SK-N-SH treated with all-trans-retinoic acid at 6 μM for 48 hours (cell line): ENCODE measurements around the gene CAD.
A peak's percentile ranks its signal among the peaks of the same experiment; 100 is the strongest.

Experiments used
- ATAC-seq: fragments of 200-7000 bp; cut with Tn5 transposase; 3 replicates; pipeline ENCODE4 v1.9.1; 2020; ENCODE audit warnings: mild to moderate bottlenecking, moderate library complexity
- ARNTL ChIP-seq: fragments of 450-650 bp; formaldehyde crosslinking; IDR thresholded peaks from 2 replicates; pipeline ENCODE4 v1.5.0; 2020; ENCODE audit warnings: low read depth, mild to moderate bottlenecking, moderate library complexity, borderline replicate concordance
- BACH2 ChIP-seq: fragments of 250-450 bp; sonication (Bioruptor Pico); IDR thresholded peaks from 2 replicates; pipeline ENCODE4 v1.9.0; 2021; ENCODE audit warnings: mild to moderate bottlenecking, borderline replicate concordance
- CSDC2 ChIP-seq: fragments of 250-450 bp; sonication (Bioruptor Pico); IDR thresholded peaks from 2 replicates; pipeline ENCODE4 v1.5.0; 2020; ENCODE audit warnings: mild to moderate bottlenecking, moderate library complexity
- ESRRG ChIP-seq: fragments of 250-450 bp; sonication (Bioruptor Pico); IDR thresholded peaks from 2 replicates; pipeline ENCODE4 v1.6.1; 2021; ENCODE audit warnings: mild to moderate bottlenecking
- ISL1 ChIP-seq: fragments of 250-450 bp; sonication (Bioruptor Pico); IDR thresholded peaks from 2 replicates; pipeline ENCODE4 v2.1.2; 2022; ENCODE audit warnings: mild to moderate bottlenecking, moderate library complexity
- OSR1 ChIP-seq: fragments of 250-450 bp; sonication (Bioruptor Pico); IDR thresholded peaks from 2 replicates; pipeline ENCODE4 v1.8.0; 2022; ENCODE audit warnings: moderate library complexity, mild to moderate bottlenecking, inconsistent platforms
- PPARA ChIP-seq: fragments of 250-450 bp; sonication (Bioruptor Pico); IDR thresholded peaks from 2 replicates; pipeline ENCODE4 v1.5.0; 2020; ENCODE audit warnings: mild to moderate bottlenecking, borderline replicate concordance
- RARB ChIP-seq: fragments of 250-450 bp; sonication (Bioruptor Pico); IDR thresholded peaks from 2 replicates; pipeline ENCODE4 v1.8.0; 2021; ENCODE audit warnings: mild to moderate bottlenecking, moderate library complexity
- SNAI2 ChIP-seq: fragments of 250-450 bp; sonication (Bioruptor Pico); IDR thresholded peaks from 2 replicates; pipeline ENCODE4 v1.5.0; 2020; ENCODE audit warnings: mild to moderate bottlenecking, moderate library complexity
- TCF4 ChIP-seq: fragments of 250-450 bp; sonication (Bioruptor Pico); IDR thresholded peaks from 2 replicates; pipeline ENCODE4 v1.8.0; 2021; ENCODE audit warnings: mild to moderate bottlenecking, moderate library complexity, borderline replicate concordance
- TOX ChIP-seq: fragments of 250-450 bp; sonication (Bioruptor Pico); IDR thresholded peaks from 2 replicates; pipeline ENCODE4 v1.8.0; 2021; ENCODE audit warnings: mild to moderate bottlenecking, moderate library complexity, borderline replicate concordance
- ZFP3 ChIP-seq: fragments of 250-450 bp; sonication (Bioruptor Pico); IDR thresholded peaks from 2 replicates; pipeline ENCODE4 v1.5.0; 2020; ENCODE audit warnings: mild to moderate bottlenecking, moderate library complexity
- ZFP30 ChIP-seq: fragments of 450-650 bp; formaldehyde crosslinking; IDR thresholded peaks from 2 replicates; pipeline ENCODE4 v1.5.0; 2022; ENCODE audit warnings: mild to moderate bottlenecking, moderate library complexity
- ZNF565 ChIP-seq: fragments of 450-650 bp; formaldehyde crosslinking; conservative IDR thresholded peaks from 2 replicates; pipeline ENCODE4 v1.5.0; 2020; ENCODE audit warnings: low read depth, mild to moderate bottlenecking, moderate library complexity
- ZNF70 ChIP-seq: fragments of 450-650 bp; formaldehyde crosslinking; IDR thresholded peaks from 2 replicates; pipeline ENCODE4 v1.5.0; 2020; ENCODE audit warnings: mild to moderate bottlenecking, moderate library complexity
- ZNF8 ChIP-seq: fragments of 450-650 bp; formaldehyde crosslinking; IDR thresholded peaks from 2 replicates; pipeline ENCODE4 v1.5.0; 2020; ENCODE audit warnings: mild to moderate bottlenecking, moderate library complexity
- TF ChIP-seq, protein P1 (sequence below): fragments of 250-450 bp; sonication (Bioruptor Pico); IDR thresholded peaks from 2 replicates; pipeline ENCODE4 v1.8.0; 2020; ENCODE audit warnings: mild to moderate bottlenecking, moderate library complexity, borderline replicate concordance
- TF ChIP-seq, protein P2 (sequence below): fragments of 250-450 bp; sonication (Bioruptor Pico); IDR thresholded peaks from 2 replicates; pipeline ENCODE4 v1.8.0; 2021; ENCODE audit warnings: low read depth, mild to moderate bottlenecking, moderate library complexity, borderline replicate concordance
- TF ChIP-seq, protein P3 (sequence below): fragments of 250-450 bp; sonication (Bioruptor Pico); IDR thresholded peaks from 2 replicates; pipeline ENCODE4 v1.5.1; 2020; ENCODE audit warnings: low read depth, mild to moderate bottlenecking, moderate library complexity
- TF ChIP-seq, protein P4 (sequence below): fragments of 250-450 bp; sonication (Bioruptor Pico); IDR thresholded peaks from 2 replicates; pipeline ENCODE4 v1.5.1; 2021; ENCODE audit warnings: mild to moderate bottlenecking, moderate library complexity

CAD gene

DNA sequence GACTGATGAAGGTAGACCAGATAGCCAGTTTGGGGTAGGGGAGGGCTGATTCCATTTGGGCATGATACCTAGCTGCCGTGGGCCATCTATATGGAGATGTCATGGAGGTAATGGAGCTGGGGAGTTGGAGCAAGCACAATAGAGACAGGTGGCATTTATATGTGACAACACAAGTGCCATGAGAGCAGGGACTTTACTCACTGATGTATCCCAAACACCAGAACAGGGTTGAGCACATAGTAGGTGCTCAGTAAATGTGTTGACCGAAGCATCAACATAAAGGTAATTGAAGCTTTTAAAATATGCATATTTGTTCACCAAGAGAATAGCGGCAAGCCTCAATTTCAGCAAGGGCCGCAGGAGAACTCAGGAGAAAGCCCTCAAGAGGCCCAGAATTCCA lies 30.7 kb downstream of the CAD start:
- no peak for ATAC-seq
- TF ChIP-seq, protein P1, sequence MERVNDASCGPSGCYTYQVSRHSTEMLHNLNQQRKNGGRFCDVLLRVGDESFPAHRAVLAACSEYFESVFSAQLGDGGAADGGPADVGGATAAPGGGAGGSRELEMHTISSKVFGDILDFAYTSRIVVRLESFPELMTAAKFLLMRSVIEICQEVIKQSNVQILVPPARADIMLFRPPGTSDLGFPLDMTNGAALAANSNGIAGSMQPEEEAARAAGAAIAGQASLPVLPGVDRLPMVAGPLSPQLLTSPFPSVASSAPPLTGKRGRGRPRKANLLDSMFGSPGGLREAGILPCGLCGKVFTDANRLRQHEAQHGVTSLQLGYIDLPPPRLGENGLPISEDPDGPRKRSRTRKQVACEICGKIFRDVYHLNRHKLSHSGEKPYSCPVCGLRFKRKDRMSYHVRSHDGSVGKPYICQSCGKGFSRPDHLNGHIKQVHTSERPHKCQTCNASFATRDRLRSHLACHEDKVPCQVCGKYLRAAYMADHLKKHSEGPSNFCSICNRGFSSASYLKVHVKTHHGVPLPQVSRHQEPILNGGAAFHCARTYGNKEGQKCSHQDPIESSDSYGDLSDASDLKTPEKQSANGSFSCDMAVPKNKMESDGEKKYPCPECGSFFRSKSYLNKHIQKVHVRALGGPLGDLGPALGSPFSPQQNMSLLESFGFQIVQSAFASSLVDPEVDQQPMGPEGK (CRISPR knock-in tag): no peak
- no peak for TF ChIP-seq ESRRG (CRISPR knock-in tag)
- no peak for TF ChIP-seq ZFP3
- TF ChIP-seq, protein P2, sequence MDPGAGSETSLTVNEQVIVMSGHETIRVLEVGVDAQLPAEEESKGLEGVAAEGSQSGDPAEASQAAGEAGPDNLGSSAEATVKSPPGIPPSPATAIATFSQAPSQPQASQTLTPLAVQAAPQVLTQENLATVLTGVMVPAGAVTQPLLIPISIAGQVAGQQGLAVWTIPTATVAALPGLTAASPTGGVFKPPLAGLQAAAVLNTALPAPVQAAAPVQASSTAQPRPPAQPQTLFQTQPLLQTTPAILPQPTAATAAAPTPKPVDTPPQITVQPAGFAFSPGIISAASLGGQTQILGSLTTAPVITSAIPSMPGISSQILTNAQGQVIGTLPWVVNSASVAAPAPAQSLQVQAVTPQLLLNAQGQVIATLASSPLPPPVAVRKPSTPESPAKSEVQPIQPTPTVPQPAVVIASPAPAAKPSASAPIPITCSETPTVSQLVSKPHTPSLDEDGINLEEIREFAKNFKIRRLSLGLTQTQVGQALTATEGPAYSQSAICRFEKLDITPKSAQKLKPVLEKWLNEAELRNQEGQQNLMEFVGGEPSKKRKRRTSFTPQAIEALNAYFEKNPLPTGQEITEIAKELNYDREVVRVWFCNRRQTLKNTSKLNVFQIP: no peak
- TF ChIP-seq PPARA (CRISPR knock-in tag): no peak
- TF ChIP-seq, protein P3, sequence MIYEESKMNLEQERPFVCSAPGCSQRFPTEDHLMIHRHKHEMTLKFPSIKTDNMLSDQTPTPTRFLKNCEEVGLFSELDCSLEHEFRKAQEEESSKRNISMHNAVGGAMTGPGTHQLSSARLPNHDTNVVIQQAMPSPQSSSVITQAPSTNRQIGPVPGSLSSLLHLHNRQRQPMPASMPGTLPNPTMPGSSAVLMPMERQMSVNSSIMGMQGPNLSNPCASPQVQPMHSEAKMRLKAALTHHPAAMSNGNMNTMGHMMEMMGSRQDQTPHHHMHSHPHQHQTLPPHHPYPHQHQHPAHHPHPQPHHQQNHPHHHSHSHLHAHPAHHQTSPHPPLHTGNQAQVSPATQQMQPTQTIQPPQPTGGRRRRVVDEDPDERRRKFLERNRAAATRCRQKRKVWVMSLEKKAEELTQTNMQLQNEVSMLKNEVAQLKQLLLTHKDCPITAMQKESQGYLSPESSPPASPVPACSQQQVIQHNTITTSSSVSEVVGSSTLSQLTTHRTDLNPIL (CRISPR knock-in tag): no peak
- no peak for TF ChIP-seq ZNF70 (CRISPR knock-in tag)
- no peak for TF ChIP-seq OSR1 (CRISPR knock-in tag)
- TF ChIP-seq SNAI2: no peak
- TF ChIP-seq TOX (CRISPR knock-in tag): no peak
- no peak for TF ChIP-seq TCF4
- TF ChIP-seq RARB (CRISPR knock-in tag): no peak
- no peak for TF ChIP-seq ZNF8
- TF ChIP-seq ISL1 (CRISPR knock-in tag): no peak
- no peak for TF ChIP-seq CSDC2 (CRISPR knock-in tag)

DNA sequence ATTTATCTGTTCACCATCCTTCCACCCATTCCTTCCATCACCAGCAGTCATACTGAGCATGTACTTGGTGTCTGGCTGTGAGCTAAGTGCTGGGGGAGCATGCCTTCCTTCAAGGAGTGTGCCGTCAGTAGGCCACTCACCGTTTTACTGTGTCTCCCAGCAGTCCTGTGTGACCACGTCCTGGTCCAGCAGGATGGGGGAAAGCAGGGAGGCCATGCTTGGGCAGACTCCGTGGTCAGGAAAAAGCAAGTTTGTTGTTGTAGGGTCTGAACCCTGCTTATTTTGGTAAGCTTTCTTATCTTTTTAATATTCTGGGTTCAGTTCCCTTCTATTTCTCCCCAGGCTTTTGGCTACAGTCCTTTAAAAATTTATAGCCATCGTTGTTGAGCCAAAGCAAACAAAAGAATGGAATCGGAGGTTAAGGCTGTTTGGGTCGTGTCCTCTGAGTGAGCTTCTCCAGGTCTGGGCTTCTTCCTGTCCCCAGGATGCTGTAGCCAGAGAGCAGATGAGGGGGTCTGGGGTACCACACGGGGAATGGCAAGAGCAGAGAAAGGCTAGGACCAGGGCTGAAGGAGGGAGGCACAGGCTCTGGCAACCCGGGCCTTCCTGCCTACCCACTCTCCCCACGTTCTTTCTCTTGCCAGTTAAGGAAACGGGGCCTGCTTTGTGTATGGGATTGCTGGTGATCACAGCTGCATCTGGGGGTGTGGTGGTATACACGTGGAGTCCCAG lies 32.2 kb downstream of the CAD start:
- peak; percentile 27 for ATAC-seq
- TF ChIP-seq ZNF70 (CRISPR knock-in tag): no peak
- TF ChIP-seq, protein P1 (CRISPR knock-in tag): no peak
- no peak for TF ChIP-seq RARB (CRISPR knock-in tag)
- TF ChIP-seq, protein P4, sequence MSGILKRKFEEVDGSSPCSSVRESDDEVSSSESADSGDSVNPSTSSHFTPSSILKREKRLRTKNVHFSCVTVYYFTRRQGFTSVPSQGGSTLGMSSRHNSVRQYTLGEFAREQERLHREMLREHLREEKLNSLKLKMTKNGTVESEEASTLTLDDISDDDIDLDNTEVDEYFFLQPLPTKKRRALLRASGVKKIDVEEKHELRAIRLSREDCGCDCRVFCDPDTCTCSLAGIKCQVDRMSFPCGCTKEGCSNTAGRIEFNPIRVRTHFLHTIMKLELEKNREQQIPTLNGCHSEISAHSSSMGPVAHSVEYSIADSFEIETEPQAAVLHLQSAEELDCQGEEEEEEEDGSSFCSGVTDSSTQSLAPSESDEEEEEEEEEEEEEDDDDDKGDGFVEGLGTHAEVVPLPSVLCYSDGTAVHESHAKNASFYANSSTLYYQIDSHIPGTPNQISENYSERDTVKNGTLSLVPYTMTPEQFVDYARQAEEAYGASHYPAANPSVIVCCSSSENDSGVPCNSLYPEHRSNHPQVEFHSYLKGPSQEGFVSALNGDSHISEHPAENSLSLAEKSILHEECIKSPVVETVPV (CRISPR knock-in tag): no peak
- no peak for TF ChIP-seq TOX (CRISPR knock-in tag)
- TF ChIP-seq ARNTL (CRISPR knock-in tag): no peak
- no peak for TF ChIP-seq ZNF8
- no peak for TF ChIP-seq ISL1 (CRISPR knock-in tag)
- TF ChIP-seq PPARA (CRISPR knock-in tag): no peak
- no peak for TF ChIP-seq ESRRG (CRISPR knock-in tag)

DNA sequence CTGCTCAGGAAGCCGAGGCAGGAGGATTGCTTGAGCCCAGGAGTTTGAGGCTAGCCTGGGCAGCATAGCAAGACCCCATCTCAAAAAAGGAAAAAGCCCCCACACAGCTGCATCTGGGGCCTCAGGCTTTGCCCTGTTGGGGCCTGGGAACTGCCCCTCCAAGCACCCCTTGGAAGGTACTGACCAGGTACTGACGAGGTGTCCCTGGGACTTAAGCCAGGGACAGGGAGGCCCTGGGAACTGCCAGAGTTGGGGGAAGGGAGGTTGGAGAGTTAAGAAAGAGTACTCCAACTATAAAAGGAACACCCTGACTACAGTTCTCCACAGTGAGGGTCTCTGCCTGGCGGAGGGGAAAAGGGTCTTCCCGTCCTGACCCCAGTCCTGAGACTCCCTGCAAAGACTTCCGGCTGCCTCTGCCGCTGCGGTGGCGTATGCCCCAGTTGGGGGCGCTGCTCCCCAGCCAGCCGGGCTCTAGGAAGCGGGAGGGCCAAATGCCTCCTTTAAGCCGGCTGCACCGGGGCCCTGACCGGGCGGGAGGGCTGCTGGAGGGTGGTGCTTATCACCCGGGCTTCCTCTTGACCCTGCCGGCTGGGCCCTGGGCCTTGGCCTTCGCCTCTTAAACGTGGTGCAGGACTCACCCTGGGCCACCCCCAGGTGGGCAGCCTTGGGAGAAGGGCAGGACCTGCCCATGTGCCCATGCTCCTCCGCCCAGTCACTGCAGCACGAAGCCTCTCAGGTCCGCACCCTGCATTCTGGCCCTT lies 32.9 kb downstream of the CAD start:
- peak; percentile 67 for ATAC-seq
- TF ChIP-seq SNAI2: no peak
- no peak for TF ChIP-seq ZFP30 (CRISPR knock-in tag)
- TF ChIP-seq, protein P3 (CRISPR knock-in tag): no peak
- no peak for TF ChIP-seq ZNF70 (CRISPR knock-in tag)
- TF ChIP-seq BACH2 (CRISPR knock-in tag): no peak
- TF ChIP-seq, protein P2: no peak
- TF ChIP-seq PPARA (CRISPR knock-in tag): no peak
- TF ChIP-seq RARB (CRISPR knock-in tag): no peak
- TF ChIP-seq, protein P1 (CRISPR knock-in tag): no peak
- no peak for TF ChIP-seq TOX (CRISPR knock-in tag)
- TF ChIP-seq ZNF565: no peak
- no peak for TF ChIP-seq ARNTL (CRISPR knock-in tag)
- no peak for TF ChIP-seq ESRRG (CRISPR knock-in tag)
- TF ChIP-seq ZFP3: no peak
